Measurements from ENCODE around the gene OCIAD2.
"Not testable (repeated sequence)": the region's sequence is repeated elsewhere in the genome, so short reads cannot be mapped to it uniquely, and the experiment has no call there.

Gene OCIAD2

DNA sequence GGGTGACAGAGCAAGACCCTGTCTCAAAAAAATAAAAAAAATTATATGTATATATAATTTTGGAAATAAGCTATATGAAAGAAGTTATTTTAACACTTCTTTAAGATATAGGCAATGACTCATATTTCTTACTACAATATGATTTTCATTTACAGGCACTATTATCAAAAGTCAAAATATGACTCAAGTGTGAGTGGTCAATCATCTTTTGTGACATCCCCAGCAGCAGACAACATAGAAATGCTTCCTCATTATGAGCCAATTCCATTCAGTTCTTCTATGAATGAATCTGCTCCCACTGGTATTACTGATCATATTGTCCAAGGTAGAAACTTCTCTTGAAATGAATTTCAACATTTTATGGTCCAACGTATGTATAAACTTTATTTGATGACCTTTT is 54.9 kb downstream of the OCIAD2 start:
- no peak for DNase-seq

DNA sequence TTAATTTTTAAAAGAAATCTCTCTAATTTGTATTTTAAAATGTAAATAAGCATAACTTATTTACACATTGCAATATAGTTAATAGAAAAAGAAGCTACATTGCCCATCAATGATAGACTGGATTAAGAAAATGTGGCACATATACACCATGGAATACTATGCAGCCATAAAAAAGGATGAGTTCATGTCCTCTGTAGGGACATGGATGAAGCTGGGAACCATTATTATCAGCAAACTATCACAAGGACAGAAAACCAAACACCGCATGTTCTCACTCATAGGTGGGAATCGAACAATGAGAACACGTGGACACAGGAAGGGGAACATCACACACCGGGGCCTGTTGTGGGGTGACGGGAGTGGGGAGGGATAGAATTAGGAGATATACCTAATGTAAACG is 57.8 kb downstream of the OCIAD2 start:
- DNase-seq: not testable (repeated sequence)

DNA sequence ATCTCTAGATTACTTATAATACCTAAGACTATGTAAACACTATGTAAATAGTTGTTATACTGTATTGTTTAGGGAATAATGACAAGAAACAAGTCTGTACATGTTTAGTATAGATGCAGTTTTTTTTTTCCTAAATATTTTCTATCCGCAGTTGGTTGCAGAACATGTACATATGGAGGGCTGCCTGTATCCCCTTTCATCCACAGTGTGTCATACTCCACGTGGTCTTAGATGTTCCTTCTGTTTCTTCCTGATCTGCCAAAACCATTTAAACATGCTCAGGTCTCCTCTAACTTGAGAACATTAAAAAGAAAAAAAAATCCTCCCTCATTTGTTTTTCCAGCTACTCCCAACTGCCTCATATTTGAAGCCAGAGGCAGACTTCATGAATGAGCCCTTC is 61.7 kb downstream of the OCIAD2 start:
- DNase-seq: no peak

DNA sequence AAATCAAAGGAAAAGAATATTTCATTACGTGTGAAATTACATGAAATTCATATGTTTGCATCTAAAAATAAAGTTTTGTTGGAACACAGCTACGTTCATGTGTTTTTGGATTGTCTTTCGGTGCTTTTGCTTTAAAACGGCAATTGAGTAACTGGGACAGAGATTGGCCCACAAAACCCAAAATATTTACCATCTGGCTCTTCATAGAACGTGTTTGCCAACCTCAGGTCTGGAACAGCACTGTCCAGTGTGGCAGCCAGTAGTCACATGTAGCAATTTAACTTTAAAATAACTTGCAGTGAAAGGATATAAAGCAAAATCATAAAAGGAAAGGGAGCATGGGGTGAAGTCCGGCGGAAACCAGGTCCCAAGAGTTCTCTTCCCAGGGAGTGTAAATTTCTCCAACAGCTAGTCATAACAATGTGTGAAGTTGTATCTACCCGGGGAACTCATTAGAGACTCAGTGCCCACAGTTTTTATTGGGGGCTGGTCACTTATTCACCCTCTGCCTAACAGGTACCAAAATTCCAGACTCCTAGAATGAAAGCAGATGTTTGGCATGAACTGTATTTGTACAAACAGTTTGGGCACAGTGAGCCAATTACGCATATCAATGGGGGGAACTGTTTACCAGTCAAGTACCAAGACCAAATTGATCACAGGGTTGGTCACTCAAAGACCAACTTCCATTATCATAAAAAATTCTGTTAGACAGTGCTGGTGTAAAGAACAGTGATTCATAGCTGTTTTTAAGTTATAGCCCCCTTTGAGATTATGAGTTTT is 65.3 kb downstream of the OCIAD2 start:
- no peak for DNase-seq

DNA sequence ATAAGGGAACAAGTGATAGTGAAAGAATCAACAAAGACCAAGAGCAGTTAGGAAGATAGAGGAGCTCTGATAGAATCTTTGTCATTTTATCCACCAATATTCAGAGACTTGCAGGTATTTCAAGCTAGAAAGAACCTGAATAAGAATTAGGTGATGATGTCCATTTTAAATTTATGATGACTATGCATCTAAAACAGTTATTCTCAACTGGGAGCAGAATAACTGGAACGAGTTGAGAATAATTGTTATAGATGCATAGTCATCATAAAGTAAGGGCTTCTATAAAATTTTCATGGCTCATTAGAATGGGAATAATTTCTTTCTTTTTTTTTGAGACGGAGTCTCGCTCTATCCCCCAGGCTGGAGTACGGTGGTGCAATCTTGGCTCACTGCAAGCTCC is 69.9 kb downstream of the OCIAD2 start:
- no peak for DNase-seq

Data from NCI-H1417 (cell line).